Raji (cell line): ENCODE results near the gene CEMIP.

Source experiments
- POLR2A ChIP-seq: IDR thresholded peaks from 2 replicates; pipeline ENCODE4 v1.6.1; 2011; ENCODE audit warnings: low read depth, low read length, control low read depth; ENCODE audit not compliant: insufficient read depth

Gene CEMIP

GRCh38 chr15:80778964-80779657 is at the start of gene CEMIP:
Gene CEMIP, plus strand, starts transcription at chr15:80779370. Its CDS starts 94,510 bp downstream, at chr15:80873880.
- no peak for TF ChIP-seq POLR2A

- TF ChIP-seq POLR2A: no peak
Measured at GRCh38 chr15:80730387-80730786, 48.8 kb upstream of the CEMIP start.

GRCh38 chr15:80730926-80731325 is 48.2 kb upstream of the CEMIP start:
- TF ChIP-seq POLR2A: no peak

- TF ChIP-seq POLR2A: no peak
Measured at GRCh38 chr15:80732167-80732566, 47.0 kb upstream of the CEMIP start.

GRCh38 chr15:80732818-80733217 is 46.4 kb upstream of the CEMIP start:
- TF ChIP-seq POLR2A: no peak

- no peak for TF ChIP-seq POLR2A
Measured at GRCh38 chr15:80733460-80733859, 45.7 kb upstream of the CEMIP start.

- TF ChIP-seq POLR2A: no peak
Measured at GRCh38 chr15:80735344-80735743, 43.8 kb upstream of the CEMIP start.

- TF ChIP-seq POLR2A: no peak
Measured at GRCh38 chr15:80736560-80736959, 42.6 kb upstream of the CEMIP start.

- TF ChIP-seq POLR2A: no peak
Measured at GRCh38 chr15:80739919-80740318, 39.3 kb upstream of the CEMIP start.

GRCh38 chr15:80742081-80742480 is 37.1 kb upstream of the CEMIP start:
- no peak for TF ChIP-seq POLR2A

GRCh38 chr15:80743189-80743833 is 35.9 kb upstream of the CEMIP start:
- no peak for TF ChIP-seq POLR2A

GRCh38 chr15:80744415-80744814 is 34.8 kb upstream of the CEMIP start:
- TF ChIP-seq POLR2A: no peak

- no peak for TF ChIP-seq POLR2A
Measured at GRCh38 chr15:80744826-80745225, 34.3 kb upstream of the CEMIP start.

GRCh38 chr15:80745888-80746287 is 33.3 kb upstream of the CEMIP start:
- no peak for TF ChIP-seq POLR2A

- TF ChIP-seq POLR2A: no peak
Measured at GRCh38 chr15:80747317-80748053, 31.7 kb upstream of the CEMIP start.

GRCh38 chr15:80749589-80749988 is 29.6 kb upstream of the CEMIP start:
- TF ChIP-seq POLR2A: no peak
